ENCODE measurements around the gene C1orf167.

Gene C1orf167

GRCh38 chr1:11765661-11766428, 3.9 kb downstream of the C1orf167 start:
- no peak for DNase-seq (ENCODE audit: low read depth)

- DNase-seq (ENCODE audit: low read depth): no peak
These were observed 4.4 kb downstream of the C1orf167 start for GRCh38 chr1:11766429-11766776.

- no peak for DNase-seq (ENCODE audit: low read depth)
These were observed 6.1 kb downstream of the C1orf167 start for GRCh38 chr1:11767922-11768704.

- no peak for DNase-seq (ENCODE audit: low read depth)
These were observed 6.8 kb downstream of the C1orf167 start for GRCh38 chr1:11768821-11769220.

- no peak for DNase-seq (ENCODE audit: low read depth)
These were observed 7.3 kb downstream of the C1orf167 start for GRCh38 chr1:11769274-11769673.

- no peak for DNase-seq (ENCODE audit: low read depth)
These were observed 8.0 kb downstream of the C1orf167 start for GRCh38 chr1:11770011-11770410.

- DNase-seq (ENCODE audit: low read depth): no peak
These were observed 9.6 kb downstream of the C1orf167 start for GRCh38 chr1:11771481-11772043.

- DNase-seq (ENCODE audit: low read depth): no peak
These were observed 10.5 kb downstream of the C1orf167 start for GRCh38 chr1:11772458-11772857.

GRCh38 chr1:11774753-11775152, 12.8 kb downstream of the C1orf167 start:
- DNase-seq (ENCODE audit: low read depth): no peak

GRCh38 chr1:11777658-11778322, 15.8 kb downstream of the C1orf167 start:
- no peak for DNase-seq (ENCODE audit: low read depth)

GRCh38 chr1:11778336-11778735, 16.3 kb downstream of the C1orf167 start:
- DNase-seq (ENCODE audit: low read depth): no peak

- no peak for DNase-seq (ENCODE audit: low read depth)
These were observed 17.0 kb downstream of the C1orf167 start for GRCh38 chr1:11778844-11779623.

GRCh38 chr1:11779715-11780379, 17.9 kb downstream of the C1orf167 start:
- DNase-seq (ENCODE audit: low read depth): no peak

- DNase-seq (ENCODE audit: low read depth): no peak
These were observed 18.6 kb downstream of the C1orf167 start for GRCh38 chr1:11780380-11781147.

- no peak for DNase-seq (ENCODE audit: low read depth)
These were observed 19.3 kb downstream of the C1orf167 start for GRCh38 chr1:11781297-11781696.

GRCh38 chr1:11782127-11782708, 20.2 kb downstream of the C1orf167 start:
- DNase-seq (ENCODE audit: low read depth): no peak

GRCh38 chr1:11783556-11783955, 21.6 kb downstream of the C1orf167 start:
- DNase-seq (ENCODE audit: low read depth): no peak

GRCh38 chr1:11784256-11784992, 22.4 kb downstream of the C1orf167 start:
- no peak for DNase-seq (ENCODE audit: low read depth)

GRCh38 chr1:11784993-11785769, 23.2 kb downstream of the C1orf167 start:
- no peak for DNase-seq (ENCODE audit: low read depth)
